Caco-2 (cell line): Measurements from ENCODE around the gene KIAA1958. TPM values are rescaled to one million over a fixed set of nuclear protein-coding genes. Genes with fewer than 3 reads are reported as not detected.

Experiments
- BruUV-seq: library from RNA; stranded (reverse); fragments of 400-500 nt; replicated peaks from 2 replicates; lab custom pipeline; 2021; lab: Mats Ljungman, UMichigan
- CTCF ChIA-PET: fragments of 300-600 bp; sonication (Branson Sonifier 250); formaldehyde crosslinking; loops from one replicate; lab custom pipeline; 2022; ENCODE audit warnings: antibody characterized with exemption; lab: Charles Lee
- POLR2A ChIA-PET: fragments of 300-600 bp; sonication (Branson Sonifier 250); formaldehyde crosslinking; loops from one replicate; lab custom pipeline; 2022; ENCODE audit warnings: antibody characterized with exemption; lab: Charles Lee
- DNase-seq, 2 experiments: peaks; one replicate each; pipeline versions ENCODE4 v3.0.0 to v3.0.0-alpha.2; 2020 to 2022
- H3K27me3 ChIP-seq: replicated peaks from 2 replicates; pipeline ENCODE4 v1.6.0; 2011; ENCODE audit warnings: low read length; ENCODE audit not compliant: control insufficient read depth, insufficient read depth
- H3K36me3 ChIP-seq: 2 replicates; pipeline ENCODE4 v1.5.1; 2011; ENCODE audit warnings: low read length; ENCODE audit not compliant: control insufficient read depth, insufficient read depth
- H3K4me1 ChIP-seq: fragments of 250-450 bp; sonication (Bioruptor Pico); 2 replicates; pipeline ENCODE4 v1.5.1; 2020; ENCODE audit warnings: mild to moderate bottlenecking
- H3K4me3 ChIP-seq: 2 replicates; pipeline ENCODE4 v1.5.1; 2011; ENCODE audit warnings: low read depth, mild to moderate bottlenecking, control low read depth, low read length
- H3K9me3 ChIP-seq: fragments of 250-450 bp; sonication (Bioruptor Pico); 2 replicates; pipeline ENCODE4 v1.5.1; 2020; ENCODE audit warnings: mild to moderate bottlenecking, moderate library complexity
- H3K27ac Mint-ChIP-seq: one replicate; pipeline ENCODE4 v1.8.0; 2022; ENCODE audit warnings: mixed read lengths; ENCODE audit not compliant: unreplicated experiment
- H3K27me3 Mint-ChIP-seq: one replicate; pipeline ENCODE4 v1.8.0; 2022; ENCODE audit warnings: mixed read lengths; ENCODE audit not compliant: insufficient read depth, unreplicated experiment
- H3K36me3 Mint-ChIP-seq: one replicate; pipeline ENCODE4 v1.8.0; 2022; ENCODE audit warnings: mild to moderate bottlenecking, mixed read lengths; ENCODE audit not compliant: insufficient read depth, unreplicated experiment
- H3K4me1 Mint-ChIP-seq: one replicate; pipeline ENCODE4 v1.8.0; 2022; ENCODE audit warnings: low read depth, mixed read lengths; ENCODE audit not compliant: unreplicated experiment
- H3K4me3 Mint-ChIP-seq: one replicate; pipeline ENCODE4 v1.8.0; 2022; ENCODE audit warnings: mild to moderate bottlenecking, moderate library complexity, mixed read lengths; ENCODE audit not compliant: unreplicated experiment
- H3K9me3 Mint-ChIP-seq: one replicate; pipeline ENCODE4 v1.8.0; 2022; ENCODE audit warnings: mixed read lengths; ENCODE audit not compliant: unreplicated experiment
- CTCF ChIP-seq, 2 experiments: fragments of 200-600 bp in 1 of 2; IDR thresholded peaks; 1 replicate in 1 of 2; 2 replicates in 1 of 2; pipeline versions ENCODE4 v1.5.1 to v1.8.0; 2011 to 2022; ENCODE audit warnings: antibody characterized with exemption in 1 of 2, control low read depth in 1 of 2, inconsistent platforms in 1 of 2, low read depth in 1 of 2, low read length in 1 of 2, mild to moderate bottlenecking in 1 of 2, moderate library complexity in 1 of 2; ENCODE audit not compliant: insufficient read depth in 1 of 2, severe bottlenecking in 1 of 2, unreplicated experiment in 1 of 2
- intact Hi-C: fragments of 100-400 bp; cut with micrococcal nuclease; formaldehyde crosslinking; loops from one replicate; pipeline ENCODE4 v1.10.0; 2022; ENCODE audit not compliant: unreplicated experiment
- total RNA-seq: library from RNA; stranded (reverse); gene quantifications from 2 replicates; pipeline ENCODE4 v1.2.3, GENCODE V29; 2022

Gene KIAA1958
- total RNA-seq, 1 experiment from 2014 or later = 20.0 TPM

- intact Hi-C loops = no loop called here
- ChIA-PET POLR2A (no interaction called here), CTCF (no interaction called here)
- DNase-seq = no peak
- no TSS peak for BruUV-seq
- Mint-ChIP-seq H3K36me3 (no peaks in the 10 kb centered on the region), H3K27me3 (no peaks in the 10 kb centered on the region), H3K4me3 (no peak overlapping the region), H3K4me1 (no peaks in the 10 kb centered on the region), H3K27ac (no peak overlapping the region), H3K9me3 (no peaks in the 10 kb centered on the region)
- Histone ChIP-seq H3K36me3 (no peaks in the 10 kb centered on the region), H3K4me3 (no peak overlapping the region), H3K9me3 (no peaks in the 10 kb centered on the region), H3K27me3 (no peaks in the 10 kb centered on the region), H3K4me1 (peaks cover 8% of the 10 kb centered on the region)
- TF ChIP-seq CTCF (IDR thresholded peaks at IDR 0.05; ENCODE audit: insufficient read depth in 1 of 2, low read depth in 1 of 2, low read length in 1 of 2, severe bottlenecking in 1 of 2, unreplicated experiment in 1 of 2) = no peak
These were observed 49.2 kb downstream of the KIAA1958 start for GRCh38 chr9:112535811-112536210.

- Histone ChIP-seq H3K4me3 (no peak overlapping the region), H3K27me3 (no peaks in the 10 kb centered on the region), H3K36me3 (no peaks in the 10 kb centered on the region), H3K9me3 (no peaks in the 10 kb centered on the region), H3K4me1 (no peaks in the 10 kb centered on the region)
- BruUV-seq = no TSS peak
- no peaks in the 10 kb centered on the region for H3K36me3 Mint-ChIP-seq
- no peak overlapping the region for H3K4me3 Mint-ChIP-seq
- no peaks in the 10 kb centered on the region for H3K27me3 Mint-ChIP-seq
- no peaks in the 10 kb centered on the region for H3K4me1 Mint-ChIP-seq
- no peaks in the 10 kb centered on the region for H3K9me3 Mint-ChIP-seq
- ChIA-PET POLR2A (no interaction called here), CTCF (no interaction called here)
- H3K27ac Mint-ChIP-seq = no peak overlapping the region
- no peak for TF ChIP-seq CTCF (IDR thresholded peaks at IDR 0.05; ENCODE audit: insufficient read depth in 1 of 2, low read depth in 1 of 2, low read length in 1 of 2, severe bottlenecking in 1 of 2, unreplicated experiment in 1 of 2)
- DNase-seq = no peak
- intact Hi-C loops = no loop called here
These were observed 50.9 kb downstream of the KIAA1958 start for GRCh38 chr9:112537561-112537960.

GRCh38 chr9:112540800-112541199 lies 54.2 kb downstream of the KIAA1958 start:
- no TSS peak for BruUV-seq
- intact Hi-C loops = no loop called here
- no peaks in the 10 kb centered on the region for H3K27me3 Mint-ChIP-seq
- no peak for DNase-seq
- TF ChIP-seq CTCF (IDR thresholded peaks at IDR 0.05; ENCODE audit: insufficient read depth in 1 of 2, low read depth in 1 of 2, low read length in 1 of 2, severe bottlenecking in 1 of 2, unreplicated experiment in 1 of 2) = no peak
- no peak overlapping the region for H3K4me3 ChIP-seq
- no peaks in the 10 kb centered on the region for H3K4me1 ChIP-seq
- no peak overlapping the region for H3K27ac Mint-ChIP-seq
- H3K36me3 Mint-ChIP-seq = no peaks in the 10 kb centered on the region
- ChIA-PET POLR2A (no interaction called here), CTCF (no interaction called here)
- H3K9me3 ChIP-seq = no peaks in the 10 kb centered on the region
- peaks cover under 1% of the 10 kb centered on the region for H3K4me1 Mint-ChIP-seq
- no peaks in the 10 kb centered on the region for H3K9me3 Mint-ChIP-seq
- no peak overlapping the region for H3K4me3 Mint-ChIP-seq
- no peaks in the 10 kb centered on the region for H3K27me3 ChIP-seq
- no peaks in the 10 kb centered on the region for H3K36me3 ChIP-seq
